HEK293 (cell line): ENCODE measurements around the gene RFK.

Source experiments
- CTCF ChIA-PET: fragments of 350-600 bp; formaldehyde crosslinking; extraction: SDS; loops from one replicate; lab custom pipeline; 2021; ENCODE audit warnings: antibody characterized with exemption; lab: Yijun Ruan, JAX
- POLR2A ChIA-PET: fragments of 300-600 bp; formaldehyde crosslinking; extraction: SDS; loops from one replicate; lab custom pipeline; 2020; ENCODE audit warnings: antibody characterized with exemption, inconsistent platforms; lab: Yijun Ruan, JAX
- H3K27ac ChIP-seq: fragments of 200-500 bp; sonication (Bioruptor generic); 2 replicates; pipeline ENCODE4 v1.5.1; 2014; ENCODE audit warnings: low read depth, low read length, control low read depth, inconsistent platforms; ENCODE audit errors: extremely low read depth
- H3K36me3 ChIP-seq, 2 experiments: fragments of 200-500 bp in 1 of 2; sonication (Bioruptor generic) in 1 of 2; 1 replicate in 1 of 2; 2 replicates in 1 of 2; pipeline ENCODE4 v1.5.1; 2014 to 2017; ENCODE audit warnings: inconsistent platforms in 2 of 2, low read length in 2 of 2; ENCODE audit not compliant: control insufficient read depth in 2 of 2, insufficient read depth in 1 of 2
- H3K4me1 ChIP-seq: fragments of 200-500 bp; sonication (Bioruptor generic); 2 replicates; pipeline ENCODE4 v1.5.1; 2014; ENCODE audit warnings: mild to moderate bottlenecking, low read length, inconsistent platforms; ENCODE audit not compliant: control insufficient read depth, insufficient read depth
- H3K4me3 ChIP-seq: 2 replicates; pipeline ENCODE4 v1.5.1; 2011; ENCODE audit warnings: low read depth, mild to moderate bottlenecking, control low read depth, low read length, moderate library complexity
- H3K9me3 ChIP-seq: fragments of 200-500 bp; sonication (Bioruptor generic); 2 replicates; pipeline ENCODE4 v1.5.1; 2014; ENCODE audit warnings: low read depth, low read length, inconsistent platforms; ENCODE audit not compliant: control insufficient read depth, insufficient read depth
- ATF2 ChIP-seq: fragments of 450-650 bp; formaldehyde crosslinking; IDR thresholded peaks from 2 replicates; pipeline ENCODE4 v1.5.1; 2016; ENCODE audit warnings: missing biosample characterization, missing genetic modification characterization, low read depth
- GLIS2 ChIP-seq: fragments of 450-650 bp; formaldehyde crosslinking; IDR thresholded peaks from 2 replicates; pipeline ENCODE4 v1.5.1; 2016; ENCODE audit warnings: missing biosample characterization, missing genetic modification characterization
- TSHZ1 ChIP-seq: fragments of 450-650 bp; formaldehyde crosslinking; IDR thresholded peaks from 2 replicates; pipeline ENCODE4 v1.5.1; 2016; ENCODE audit warnings: missing biosample characterization, missing genetic modification characterization, borderline replicate concordance
- WT1 ChIP-seq: fragments of 450-650 bp; formaldehyde crosslinking; IDR thresholded peaks from 2 replicates; pipeline ENCODE4 v1.5.1; 2016; ENCODE audit warnings: missing biosample characterization, missing genetic modification characterization
- ZFP3 ChIP-seq: fragments of 450-650 bp; formaldehyde crosslinking; IDR thresholded peaks from 2 replicates; pipeline ENCODE4 v1.5.1; 2016; ENCODE audit warnings: low read depth, missing biosample characterization, missing genetic modification characterization
- ZNF132 ChIP-seq: fragments of 450-650 bp; formaldehyde crosslinking; IDR thresholded peaks from 2 replicates; pipeline ENCODE4 v1.5.1; 2017; ENCODE audit warnings: missing biosample characterization, missing genetic modification characterization, borderline replicate concordance
- ZNF202 ChIP-seq: fragments of 450-650 bp; formaldehyde crosslinking; IDR thresholded peaks from 2 replicates; pipeline ENCODE4 v1.5.1; 2016; ENCODE audit warnings: missing biosample characterization, missing genetic modification characterization, borderline replicate concordance
- ZNF24 ChIP-seq: fragments of 450-650 bp; formaldehyde crosslinking; IDR thresholded peaks from 2 replicates; pipeline ENCODE4 v1.5.1; 2016; ENCODE audit warnings: missing biosample characterization, missing genetic modification characterization
- ZNF354C ChIP-seq: fragments of 450-650 bp; formaldehyde crosslinking; IDR thresholded peaks from 2 replicates; pipeline ENCODE4 v1.5.1; 2016; ENCODE audit warnings: missing biosample characterization, missing genetic modification characterization, low read depth, borderline replicate concordance
- ZNF449 ChIP-seq: fragments of 450-650 bp; formaldehyde crosslinking; IDR thresholded peaks from 2 replicates; pipeline ENCODE4 v1.5.1; 2017; ENCODE audit warnings: missing biosample characterization, mild to moderate bottlenecking, missing genetic modification characterization, moderate library complexity
- ZNF530 ChIP-seq: fragments of 450-650 bp; formaldehyde crosslinking; IDR thresholded peaks from 2 replicates; pipeline ENCODE4 v1.5.1; 2016; ENCODE audit warnings: low read depth, missing biosample characterization, missing genetic modification characterization
- ZNF558 ChIP-seq: fragments of 450-650 bp; formaldehyde crosslinking; IDR thresholded peaks from 2 replicates; pipeline ENCODE4 v1.5.1; 2016; ENCODE audit warnings: missing biosample characterization, missing genetic modification characterization
- ZNF629 ChIP-seq: fragments of 450-650 bp; formaldehyde crosslinking; IDR thresholded peaks from 2 replicates; pipeline ENCODE4 v1.5.1; 2017; ENCODE audit warnings: missing biosample characterization, missing genetic modification characterization
- ZNF843 ChIP-seq: fragments of 450-650 bp; formaldehyde crosslinking; IDR thresholded peaks from 2 replicates; pipeline ENCODE4 v1.5.1; 2016; ENCODE audit warnings: missing biosample characterization, missing genetic modification characterization
- TF ChIP-seq, protein P1 (sequence below): fragments of 450-650 bp; formaldehyde crosslinking; IDR thresholded peaks from 2 replicates; pipeline ENCODE4 v1.5.0; 2017; ENCODE audit warnings: missing biosample characterization, missing genetic modification characterization, borderline replicate concordance
- TF ChIP-seq, protein P2 (sequence below): fragments of 450-650 bp; formaldehyde crosslinking; IDR thresholded peaks from 2 replicates; pipeline ENCODE4 v1.5.1; 2016; ENCODE audit warnings: missing biosample characterization, missing genetic modification characterization
- TF ChIP-seq, protein P3 (sequence below): fragments of 450-650 bp; formaldehyde crosslinking; IDR thresholded peaks from 2 replicates; pipeline ENCODE4 v1.5.1; 2016; ENCODE audit warnings: missing biosample characterization, missing genetic modification characterization
- TF ChIP-seq, protein P4 (sequence below): fragments of 450-650 bp; formaldehyde crosslinking; IDR thresholded peaks from 2 replicates; pipeline ENCODE4 v1.5.1; 2016; ENCODE audit warnings: missing biosample characterization, missing genetic modification characterization
- TF ChIP-seq, protein P5 (sequence below): fragments of 450-650 bp; formaldehyde crosslinking; IDR thresholded peaks from 2 replicates; pipeline ENCODE4 v1.5.1; 2016; ENCODE audit warnings: missing biosample characterization, missing genetic modification characterization

The RFK gene

DNA sequence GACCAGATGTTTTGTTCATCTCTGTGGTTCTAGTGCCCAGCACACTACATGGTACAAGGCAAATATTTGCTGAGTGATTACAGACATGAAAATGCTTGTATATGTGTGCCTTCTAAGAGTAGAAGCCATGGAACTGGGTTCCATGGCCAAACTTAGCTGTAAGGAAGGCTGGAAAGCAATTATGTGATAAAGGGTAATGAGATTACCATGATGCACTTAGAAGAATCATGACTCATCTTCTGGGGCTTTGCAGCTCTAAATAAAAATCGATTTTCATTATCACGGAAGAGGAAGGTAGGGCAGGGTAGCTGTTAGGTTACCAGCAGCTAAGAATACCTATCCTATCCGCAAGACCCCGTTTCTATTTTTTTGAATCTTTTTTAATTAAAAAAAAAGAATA, 28.0 kb downstream of the RFK start:
- Histone ChIP-seq H3K4me3 (no peak overlapping the region), H3K36me3 (no peaks in the 10 kb centered on the region), H3K9me3 (no peaks in the 10 kb centered on the region), H3K27ac (no peak overlapping the region), H3K4me1 (peaks cover 20% of the 10 kb centered on the region)
- ChIA-PET CTCF (interaction anchor here (0.7 kb wide), 1 partner anchor 327 kb away, joined by 6 read pairs; no protein-coding TSS in a partner anchor), POLR2A (interaction anchor here (1.3 to 2.5 kb wide), 4 partner anchors 9 to 476 kb away, joined by 4 to 16 read pairs (median 8); partner anchors contain the start of genes PCSK5 and RFK)
- TF ChIP-seq ZNF629 (tag by site-specific recombination) (peak; percentile 66), ZNF354C (no peak), ZNF202 (tag by site-specific recombination) (no peak), ZNF24 (tag by site-specific recombination) (0 out of 2 replicates have a peak, but pooled peaks have one; percentile 26), WT1 (tag by site-specific recombination) (peak; percentile 15; the same call in 1 of the 2 replicates), ATF2 (tag by site-specific recombination) (no peak), ZNF530 (tag by site-specific recombination) (no peak), GLIS2 (tag by site-specific recombination) (no peak), ZFP3 (tag by site-specific recombination) (0 out of 2 replicates have a peak, but pooled peaks have one; percentile 22), ZNF449 (no peak), ZNF843 (0 out of 2 replicates have a peak, but pooled peaks have one; percentile 47), ZNF132 (tag by site-specific recombination) (no peak), TSHZ1 (tag by site-specific recombination) (peak; percentile 54; the same call in 1 of the 2 replicates), ZNF558 (tag by site-specific recombination) (0 out of 2 replicates have a peak, but pooled peaks have one; percentile 23)
- TF ChIP-seq, protein P1, sequence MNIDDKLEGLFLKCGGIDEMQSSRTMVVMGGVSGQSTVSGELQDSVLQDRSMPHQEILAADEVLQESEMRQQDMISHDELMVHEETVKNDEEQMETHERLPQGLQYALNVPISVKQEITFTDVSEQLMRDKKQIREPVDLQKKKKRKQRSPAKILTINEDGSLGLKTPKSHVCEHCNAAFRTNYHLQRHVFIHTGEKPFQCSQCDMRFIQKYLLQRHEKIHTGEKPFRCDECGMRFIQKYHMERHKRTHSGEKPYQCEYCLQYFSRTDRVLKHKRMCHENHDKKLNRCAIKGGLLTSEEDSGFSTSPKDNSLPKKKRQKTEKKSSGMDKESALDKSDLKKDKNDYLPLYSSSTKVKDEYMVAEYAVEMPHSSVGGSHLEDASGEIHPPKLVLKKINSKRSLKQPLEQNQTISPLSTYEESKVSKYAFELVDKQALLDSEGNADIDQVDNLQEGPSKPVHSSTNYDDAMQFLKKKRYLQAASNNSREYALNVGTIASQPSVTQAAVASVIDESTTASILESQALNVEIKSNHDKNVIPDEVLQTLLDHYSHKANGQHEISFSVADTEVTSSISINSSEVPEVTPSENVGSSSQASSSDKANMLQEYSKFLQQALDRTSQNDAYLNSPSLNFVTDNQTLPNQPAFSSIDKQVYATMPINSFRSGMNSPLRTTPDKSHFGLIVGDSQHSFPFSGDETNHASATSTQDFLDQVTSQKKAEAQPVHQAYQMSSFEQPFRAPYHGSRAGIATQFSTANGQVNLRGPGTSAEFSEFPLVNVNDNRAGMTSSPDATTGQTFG (tag by site-specific recombination) = no peak
- TF ChIP-seq, protein P2, sequence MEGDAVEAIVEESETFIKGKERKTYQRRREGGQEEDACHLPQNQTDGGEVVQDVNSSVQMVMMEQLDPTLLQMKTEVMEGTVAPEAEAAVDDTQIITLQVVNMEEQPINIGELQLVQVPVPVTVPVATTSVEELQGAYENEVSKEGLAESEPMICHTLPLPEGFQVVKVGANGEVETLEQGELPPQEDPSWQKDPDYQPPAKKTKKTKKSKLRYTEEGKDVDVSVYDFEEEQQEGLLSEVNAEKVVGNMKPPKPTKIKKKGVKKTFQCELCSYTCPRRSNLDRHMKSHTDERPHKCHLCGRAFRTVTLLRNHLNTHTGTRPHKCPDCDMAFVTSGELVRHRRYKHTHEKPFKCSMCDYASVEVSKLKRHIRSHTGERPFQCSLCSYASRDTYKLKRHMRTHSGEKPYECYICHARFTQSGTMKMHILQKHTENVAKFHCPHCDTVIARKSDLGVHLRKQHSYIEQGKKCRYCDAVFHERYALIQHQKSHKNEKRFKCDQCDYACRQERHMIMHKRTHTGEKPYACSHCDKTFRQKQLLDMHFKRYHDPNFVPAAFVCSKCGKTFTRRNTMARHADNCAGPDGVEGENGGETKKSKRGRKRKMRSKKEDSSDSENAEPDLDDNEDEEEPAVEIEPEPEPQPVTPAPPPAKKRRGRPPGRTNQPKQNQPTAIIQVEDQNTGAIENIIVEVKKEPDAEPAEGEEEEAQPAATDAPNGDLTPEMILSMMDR (tag by site-specific recombination) = no peak
- TF ChIP-seq, protein P3, sequence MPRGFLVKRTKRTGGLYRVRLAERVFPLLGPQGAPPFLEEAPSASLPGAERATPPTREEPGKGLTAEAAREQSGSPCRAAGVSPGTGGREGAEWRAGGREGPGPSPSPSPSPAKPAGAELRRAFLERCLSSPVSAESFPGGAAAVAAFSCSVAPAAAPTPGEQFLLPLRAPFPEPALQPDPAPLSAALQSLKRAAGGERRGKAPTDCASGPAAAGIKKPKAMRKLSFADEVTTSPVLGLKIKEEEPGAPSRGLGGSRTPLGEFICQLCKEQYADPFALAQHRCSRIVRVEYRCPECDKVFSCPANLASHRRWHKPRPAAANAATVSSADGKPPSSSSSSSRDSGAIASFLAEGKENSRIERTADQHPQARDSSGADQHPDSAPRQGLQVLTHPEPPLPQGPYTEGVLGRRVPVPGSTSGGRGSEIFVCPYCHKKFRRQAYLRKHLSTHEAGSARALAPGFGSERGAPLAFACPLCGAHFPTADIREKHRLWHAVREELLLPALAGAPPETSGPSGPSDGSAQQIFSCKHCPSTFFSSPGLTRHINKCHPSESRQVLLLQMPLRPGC (tag by site-specific recombination) = peak; percentile 50; the same call in 1 of the 2 replicates
- TF ChIP-seq, protein P4, sequence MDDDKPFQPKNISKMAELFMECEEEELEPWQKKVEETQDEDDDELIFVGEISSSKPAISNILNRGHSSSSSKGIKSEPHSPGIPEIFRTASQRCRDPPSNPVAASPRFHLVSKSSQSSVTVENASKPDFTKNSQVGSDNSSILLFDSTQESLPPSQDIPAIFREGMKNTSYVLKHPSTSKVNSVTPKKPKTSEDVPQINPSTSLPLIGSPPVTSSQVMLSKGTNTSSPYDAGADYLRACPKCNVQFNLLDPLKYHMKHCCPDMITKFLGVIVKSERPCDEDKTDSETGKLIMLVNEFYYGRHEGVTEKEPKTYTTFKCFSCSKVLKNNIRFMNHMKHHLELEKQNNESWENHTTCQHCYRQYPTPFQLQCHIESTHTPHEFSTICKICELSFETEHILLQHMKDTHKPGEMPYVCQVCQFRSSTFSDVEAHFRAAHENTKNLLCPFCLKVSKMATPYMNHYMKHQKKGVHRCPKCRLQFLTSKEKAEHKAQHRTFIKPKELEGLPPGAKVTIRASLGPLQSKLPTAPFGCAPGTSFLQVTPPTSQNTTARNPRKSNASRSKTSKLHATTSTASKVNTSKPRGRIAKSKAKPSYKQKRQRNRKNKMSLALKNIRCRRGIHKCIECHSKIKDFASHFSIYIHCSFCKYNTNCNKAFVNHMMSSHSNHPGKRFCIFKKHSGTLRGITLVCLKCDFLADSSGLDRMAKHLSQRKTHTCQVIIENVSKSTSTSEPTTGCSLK (tag by site-specific recombination) = no peak
- TF ChIP-seq, protein P5, sequence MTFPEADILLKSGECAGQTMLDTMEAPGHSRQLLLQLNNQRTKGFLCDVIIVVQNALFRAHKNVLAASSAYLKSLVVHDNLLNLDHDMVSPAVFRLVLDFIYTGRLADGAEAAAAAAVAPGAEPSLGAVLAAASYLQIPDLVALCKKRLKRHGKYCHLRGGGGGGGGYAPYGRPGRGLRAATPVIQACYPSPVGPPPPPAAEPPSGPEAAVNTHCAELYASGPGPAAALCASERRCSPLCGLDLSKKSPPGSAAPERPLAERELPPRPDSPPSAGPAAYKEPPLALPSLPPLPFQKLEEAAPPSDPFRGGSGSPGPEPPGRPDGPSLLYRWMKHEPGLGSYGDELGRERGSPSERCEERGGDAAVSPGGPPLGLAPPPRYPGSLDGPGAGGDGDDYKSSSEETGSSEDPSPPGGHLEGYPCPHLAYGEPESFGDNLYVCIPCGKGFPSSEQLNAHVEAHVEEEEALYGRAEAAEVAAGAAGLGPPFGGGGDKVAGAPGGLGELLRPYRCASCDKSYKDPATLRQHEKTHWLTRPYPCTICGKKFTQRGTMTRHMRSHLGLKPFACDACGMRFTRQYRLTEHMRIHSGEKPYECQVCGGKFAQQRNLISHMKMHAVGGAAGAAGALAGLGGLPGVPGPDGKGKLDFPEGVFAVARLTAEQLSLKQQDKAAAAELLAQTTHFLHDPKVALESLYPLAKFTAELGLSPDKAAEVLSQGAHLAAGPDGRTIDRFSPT (tag by site-specific recombination) = peak; percentile 56; the same call in 1 of the 2 replicates
